Neural crest cell (in vitro differentiated cells): ENCODE results near the gene ZNF730. TPM values are rescaled to one million over a fixed set of nuclear protein-coding genes. Genes with fewer than 3 reads are reported as not detected.

Experiments used
- DNase-seq: peaks from one replicate; pipeline ENCODE4 v3.0.0; 2021; ENCODE audit warnings: low read depth, mixed read lengths, low spot score
- H3K27ac Mint-ChIP-seq: one replicate; pipeline ENCODE4 v1.8.0; 2021; ENCODE audit warnings: mild to moderate bottlenecking, mixed read lengths; ENCODE audit not compliant: unreplicated experiment
- H3K27me3 Mint-ChIP-seq: 2 replicates; pipeline ENCODE4 v1.8.0; 2021; ENCODE audit warnings: low read depth, mild to moderate bottlenecking, mixed read lengths
- H3K36me3 Mint-ChIP-seq: 2 replicates; pipeline ENCODE4 v1.8.0; 2021; ENCODE audit warnings: low read depth, mild to moderate bottlenecking, mixed read lengths
- H3K4me1 Mint-ChIP-seq: 2 replicates; pipeline ENCODE4 v1.8.0; 2021; ENCODE audit warnings: mixed read lengths
- H3K4me3 Mint-ChIP-seq: one replicate; pipeline ENCODE4 v1.8.0; 2021; ENCODE audit warnings: mild to moderate bottlenecking, mixed read lengths
- H3K9me3 Mint-ChIP-seq: 2 replicates; pipeline ENCODE4 v1.8.0; 2021; ENCODE audit warnings: mixed read lengths
- CTCF ChIP-seq: fragments of 200-600 bp; sonication (generic); conservative IDR thresholded peaks from 2 replicates; pipeline ENCODE4 v1.5.0; 2021; ENCODE audit warnings: antibody characterized with exemption, mild to moderate bottlenecking
- total RNA-seq: library from RNA; stranded (reverse); gene quantifications from 2 replicates; pipeline ENCODE4 v1.2.1, GENCODE V29; 2021

Gene ZNF730
- total RNA-seq, 1 donor from 2014 or later, result 27.7 TPM

- peaks cover 2% of the 10 kb centered on the region for H3K27me3 Mint-ChIP-seq
- peaks cover 24% of the 10 kb centered on the region for H3K9me3 Mint-ChIP-seq
- no peak overlapping the region for H3K4me3 Mint-ChIP-seq
- H3K27ac Mint-ChIP-seq, result no peak overlapping the region
- H3K4me1 Mint-ChIP-seq, result no peaks in the 10 kb centered on the region
- TF ChIP-seq CTCF, result no peak
- no peak for DNase-seq
- peaks cover 88% of the 10 kb centered on the region for H3K36me3 Mint-ChIP-seq
These were observed 23.0 kb upstream of the ZNF730 start for GRCh38 chr19:23093832-23094231.

- H3K36me3 Mint-ChIP-seq, result peaks cover 83% of the 10 kb centered on the region
- H3K4me3 Mint-ChIP-seq, result no peak overlapping the region
- no peaks in the 10 kb centered on the region for H3K27me3 Mint-ChIP-seq
- TF ChIP-seq CTCF, result no peak
- no peaks in the 10 kb centered on the region for H3K4me1 Mint-ChIP-seq
- no peak overlapping the region for H3K27ac Mint-ChIP-seq
- no peak for DNase-seq
- H3K9me3 Mint-ChIP-seq, result peaks cover 17% of the 10 kb centered on the region
These were observed 21.4 kb upstream of the ZNF730 start for GRCh38 chr19:23095418-23095817.

DNA sequence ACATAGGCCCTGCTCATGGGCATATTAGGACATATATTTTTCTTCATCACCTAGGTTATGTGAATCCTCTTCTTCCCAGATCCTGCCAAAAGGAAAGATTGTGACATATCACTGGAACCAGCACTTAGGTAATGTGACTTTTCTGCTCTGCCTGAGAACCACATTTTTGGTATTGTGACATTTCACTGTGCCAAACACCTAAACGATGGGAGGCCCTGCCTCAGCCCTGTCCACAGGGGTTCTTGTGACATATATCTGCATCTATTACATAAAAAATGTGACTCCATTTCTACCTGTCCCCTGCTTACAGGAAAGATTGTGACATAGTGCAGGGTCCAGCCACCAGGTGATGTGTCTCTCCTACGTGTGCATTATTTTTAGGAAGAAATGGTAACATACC lies 18.5 kb upstream of the ZNF730 start:
- Mint-ChIP-seq H3K27me3 (no peaks in the 10 kb centered on the region), H3K9me3 (peaks cover 13% of the 10 kb centered on the region), H3K27ac (no peak overlapping the region), H3K4me1 (no peaks in the 10 kb centered on the region), H3K36me3 (peaks cover 71% of the 10 kb centered on the region), H3K4me3 (no peak overlapping the region)
- TF ChIP-seq CTCF, result no peak
- no peak for DNase-seq

DNA sequence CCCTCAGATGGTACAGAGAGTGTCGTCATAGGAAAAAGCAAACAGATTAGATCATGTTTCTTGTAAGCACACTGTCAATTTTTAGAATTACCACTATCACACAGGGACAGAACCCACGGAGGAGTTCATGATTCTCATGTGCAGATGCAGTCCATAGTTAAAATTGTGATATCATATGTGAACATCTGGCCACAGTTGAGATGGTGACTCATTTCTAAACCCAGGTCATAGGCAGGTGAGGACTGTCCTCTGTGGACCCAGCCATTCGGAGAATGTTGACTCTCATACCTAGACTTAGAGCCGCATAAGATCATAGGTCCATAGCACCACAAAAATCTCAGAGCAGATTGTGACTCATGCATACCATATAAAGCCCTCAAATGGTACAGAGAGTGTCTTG lies 17.8 kb upstream of the ZNF730 start:
- Mint-ChIP-seq H3K9me3 (peaks cover 13% of the 10 kb centered on the region), H3K27ac (no peak overlapping the region), H3K4me1 (no peaks in the 10 kb centered on the region), H3K4me3 (no peak overlapping the region), H3K27me3 (no peaks in the 10 kb centered on the region), H3K36me3 (peaks cover 67% of the 10 kb centered on the region)
- no peak for DNase-seq
- no peak for TF ChIP-seq CTCF

GRCh38 chr19:23099966-23100365 lies 16.9 kb upstream of the ZNF730 start:
- H3K36me3 Mint-ChIP-seq, result peaks cover 63% of the 10 kb centered on the region
- no peaks in the 10 kb centered on the region for H3K4me1 Mint-ChIP-seq
- H3K27ac Mint-ChIP-seq, result no peak overlapping the region
- TF ChIP-seq CTCF, result no peak
- no peak for DNase-seq
- no peaks in the 10 kb centered on the region for H3K27me3 Mint-ChIP-seq
- peaks cover 11% of the 10 kb centered on the region for H3K9me3 Mint-ChIP-seq
- no peak overlapping the region for H3K4me3 Mint-ChIP-seq

GRCh38 chr19:23101241-23101640 lies 15.6 kb upstream of the ZNF730 start:
- Mint-ChIP-seq H3K27me3 (no peaks in the 10 kb centered on the region), H3K36me3 (peaks cover 54% of the 10 kb centered on the region), H3K27ac (no peak overlapping the region), H3K4me1 (no peaks in the 10 kb centered on the region), H3K4me3 (no peak overlapping the region), H3K9me3 (peaks cover 4% of the 10 kb centered on the region)
- no peak for TF ChIP-seq CTCF
- no peak for DNase-seq
